ENCODE data around the gene CHL1. TPM values are rescaled to one million over a fixed set of nuclear protein-coding genes. Genes with fewer than 3 reads are reported as not detected.

CHL1 gene
- total and polyA plus RNA-seq, 8 donors: 0.23 to 3.4 (median 2.0) TPM

- no peaks in the 10 kb centered on the region for H3K27me3 ChIP-seq
- no peak for TF ChIP-seq CTCF (IDR thresholded peaks at IDR 0.05)
- no peak overlapping the region for H3K27ac ChIP-seq
- no peaks in the 10 kb centered on the region for H3K4me1 ChIP-seq
- DNase-seq: no peak
- no peak for ATAC-seq
- H3K4me3 ChIP-seq: no peak overlapping the region
- H3K9me3 ChIP-seq: no peaks in the 10 kb centered on the region
- intact Hi-C loops (cut with DNase I): no loop called here
- no peak for FAIRE-seq
- 92 to 99% methylated on average over 2 of the region's 2 CpGs for WGBS, 2 donors
- no peaks in the 10 kb centered on the region for H3K36me3 ChIP-seq
These were observed 127.9 kb downstream of the CHL1 start for GRCh38 chr3:324423-324822.

GRCh38 chr3:325495-325894 lies 128.9 kb downstream of the CHL1 start:
- H3K36me3 ChIP-seq: no peaks in the 10 kb centered on the region
- no peaks in the 10 kb centered on the region for H3K4me1 ChIP-seq
- H3K27me3 ChIP-seq: no peaks in the 10 kb centered on the region
- H3K27ac ChIP-seq: no peak overlapping the region
- FAIRE-seq (no peak), DNase-seq (no peak), ATAC-seq (no peak)
- H3K9me3 ChIP-seq: no peaks in the 10 kb centered on the region
- no peak for TF ChIP-seq CTCF (IDR thresholded peaks at IDR 0.05)
- no peak overlapping the region for H3K4me3 ChIP-seq
- intact Hi-C loops (cut with DNase I): no loop called here
- 86 to 90% methylated on average over 1 of the region's 1 CpG for WGBS, 2 donors

- DNase-seq: no peak
- H3K9me3 ChIP-seq: no peaks in the 10 kb centered on the region
- no peaks in the 10 kb centered on the region for H3K4me1 ChIP-seq
- H3K4me3 ChIP-seq: no peak overlapping the region
- WGBS, 2 donors: 42 to 58% methylated on average over 1 of the region's 1 CpG
- no peak for FAIRE-seq
- intact Hi-C loops (cut with DNase I): no loop called here
- no peak for TF ChIP-seq CTCF (IDR thresholded peaks at IDR 0.05)
- no peak for ATAC-seq
- no peaks in the 10 kb centered on the region for H3K27me3 ChIP-seq
- H3K27ac ChIP-seq: no peak overlapping the region
- H3K36me3 ChIP-seq: no peaks in the 10 kb centered on the region
These were observed 134.0 kb downstream of the CHL1 start for GRCh38 chr3:330494-331115.

- Histone ChIP-seq H3K4me3 (no peak overlapping the region), H3K36me3 (no peaks in the 10 kb centered on the region), H3K9me3 (no peaks in the 10 kb centered on the region), H3K27me3 (no peaks in the 10 kb centered on the region), H3K27ac (no peak overlapping the region), H3K4me1 (no peaks in the 10 kb centered on the region)
- ATAC-seq: no peak
- no peak for DNase-seq
- FAIRE-seq: no peak
- intact Hi-C loops (cut with DNase I): no loop called here
- TF ChIP-seq CTCF (IDR thresholded peaks at IDR 0.05): no peak
- 63 to 69% methylated on average over 5 of the region's 5 CpGs for WGBS, 2 donors
These were observed 135.3 kb downstream of the CHL1 start for GRCh38 chr3:331881-332280.

GRCh38 chr3:332701-333100 lies 136.1 kb downstream of the CHL1 start:
- no peak for TF ChIP-seq CTCF (IDR thresholded peaks at IDR 0.05)
- intact Hi-C loops (cut with DNase I): no loop called here
- DNase-seq (no peak), ATAC-seq (no peak), FAIRE-seq (no peak)
- Histone ChIP-seq H3K4me1 (no peaks in the 10 kb centered on the region), H3K27me3 (no peaks in the 10 kb centered on the region), H3K27ac (no peak overlapping the region), H3K9me3 (no peaks in the 10 kb centered on the region), H3K36me3 (no peaks in the 10 kb centered on the region), H3K4me3 (no peak overlapping the region)
- 40 to 46% methylated on average over 2 of the region's 2 CpGs for WGBS, 2 donors
